HepG2 (cell line): Measurements from ENCODE around the gene ENTPD2. TPM values are rescaled to one million over a fixed set of nuclear protein-coding genes. Genes with fewer than 3 reads are reported as not detected.

Experiments
- ATF6 ChIP-seq: sonication (generic); formaldehyde crosslinking; conservative IDR thresholded peaks from 2 replicates; pipeline ENCODE4 v1.4.0; 2020; ENCODE audit warnings: missing genetic modification reagents
- BORCS8-MEF2B ChIP-seq: sonication (generic); formaldehyde crosslinking; IDR thresholded peaks from 2 replicates; pipeline ENCODE4 v1.8.0; 2022; ENCODE audit warnings: mild to moderate bottlenecking, missing genetic modification reagents
- ETV6 ChIP-seq: sonication (generic); formaldehyde crosslinking; conservative IDR thresholded peaks from 2 replicates; pipeline ENCODE4 v1.4.0; 2020; ENCODE audit warnings: missing genetic modification reagents
- KAT7 ChIP-seq: IDR thresholded peaks from 2 replicates; pipeline ENCODE4 v1.6.1; 2018; ENCODE audit warnings: borderline replicate concordance, missing compliant biosample characterization
- SNAI1 ChIP-seq: sonication (generic); formaldehyde crosslinking; IDR thresholded peaks from 2 replicates; pipeline ENCODE4 v1.5.0; 2020; ENCODE audit warnings: mild to moderate bottlenecking, missing genetic modification reagents, borderline replicate concordance
- ZBTB39 ChIP-seq: sonication (generic); formaldehyde crosslinking; IDR thresholded peaks from 2 replicates; pipeline ENCODE4 v1.5.0; 2020; ENCODE audit warnings: missing genetic modification reagents
- ZNF432 ChIP-seq: sonication (generic); formaldehyde crosslinking; IDR thresholded peaks from 2 replicates; pipeline ENCODE4 v1.5.0; 2020; ENCODE audit warnings: missing genetic modification reagents, mild to moderate bottlenecking, borderline replicate concordance
- ZNF883 ChIP-seq: sonication (generic); formaldehyde crosslinking; IDR thresholded peaks from 2 replicates; pipeline ENCODE4 v1.5.1; 2020; ENCODE audit warnings: mild to moderate bottlenecking, missing genetic modification reagents; ENCODE audit errors: not compliant biosample characterization
- polyA plus RNA-seq, 8 experiments: library from polyadenylated mRNA; depleted of rRNA in 3 of 8; stranded (reverse) in 7 of 8; unstranded in 1 of 8; fragments of >200 nt; fragmentation: Illumina TruSeq in 4 of 8; extraction: Trizol in 4 of 8; gene quantifications; 2 replicates each; pipeline versions ENCODE4 v1.2.1 to v1.2.3, GENCODE V29; 2011 to 2016; ENCODE audit warnings: low read depth in 4 of 8, missing spikeins in 1 of 8, mixed read lengths in 1 of 8; ENCODE audit not compliant: insufficient read depth in 1 of 8
- total RNA-seq, 5 experiments: library from RNA; depleted of rRNA; stranded (reverse); fragments of >200 nt; fragmentation: Illumina TruSeq; extraction: Trizol; gene quantifications; 2 replicates each; pipeline ENCODE4 v1.2.3, GENCODE V29; 2016; ENCODE audit warnings: low read depth in 1 of 5
- TF ChIP-seq, protein P1 (sequence below): sonication (generic); formaldehyde crosslinking; IDR thresholded peaks from 2 replicates; pipeline ENCODE4 v1.5.0; 2020; ENCODE audit warnings: mild to moderate bottlenecking, missing genetic modification reagents, borderline replicate concordance
- TF ChIP-seq, protein P2 (sequence below): sonication (generic); formaldehyde crosslinking; IDR thresholded peaks from 2 replicates; pipeline ENCODE4 v1.9.0; 2021; ENCODE audit warnings: missing genetic modification reagents, mild to moderate bottlenecking, borderline replicate concordance
- TF ChIP-seq, protein P3 (sequence below): sonication (generic); formaldehyde crosslinking; IDR thresholded peaks from 2 replicates; pipeline ENCODE4 v1.4.0; 2020; ENCODE audit warnings: missing genetic modification reagents

Gene ENTPD2
- total and polyA plus RNA-seq, 2 of the 13 experiments (the other 11 are each of a cell fraction or from before 2014, with no cell fraction given): 0.95 to 3.2 TPM

- TF ChIP-seq, protein P1, sequence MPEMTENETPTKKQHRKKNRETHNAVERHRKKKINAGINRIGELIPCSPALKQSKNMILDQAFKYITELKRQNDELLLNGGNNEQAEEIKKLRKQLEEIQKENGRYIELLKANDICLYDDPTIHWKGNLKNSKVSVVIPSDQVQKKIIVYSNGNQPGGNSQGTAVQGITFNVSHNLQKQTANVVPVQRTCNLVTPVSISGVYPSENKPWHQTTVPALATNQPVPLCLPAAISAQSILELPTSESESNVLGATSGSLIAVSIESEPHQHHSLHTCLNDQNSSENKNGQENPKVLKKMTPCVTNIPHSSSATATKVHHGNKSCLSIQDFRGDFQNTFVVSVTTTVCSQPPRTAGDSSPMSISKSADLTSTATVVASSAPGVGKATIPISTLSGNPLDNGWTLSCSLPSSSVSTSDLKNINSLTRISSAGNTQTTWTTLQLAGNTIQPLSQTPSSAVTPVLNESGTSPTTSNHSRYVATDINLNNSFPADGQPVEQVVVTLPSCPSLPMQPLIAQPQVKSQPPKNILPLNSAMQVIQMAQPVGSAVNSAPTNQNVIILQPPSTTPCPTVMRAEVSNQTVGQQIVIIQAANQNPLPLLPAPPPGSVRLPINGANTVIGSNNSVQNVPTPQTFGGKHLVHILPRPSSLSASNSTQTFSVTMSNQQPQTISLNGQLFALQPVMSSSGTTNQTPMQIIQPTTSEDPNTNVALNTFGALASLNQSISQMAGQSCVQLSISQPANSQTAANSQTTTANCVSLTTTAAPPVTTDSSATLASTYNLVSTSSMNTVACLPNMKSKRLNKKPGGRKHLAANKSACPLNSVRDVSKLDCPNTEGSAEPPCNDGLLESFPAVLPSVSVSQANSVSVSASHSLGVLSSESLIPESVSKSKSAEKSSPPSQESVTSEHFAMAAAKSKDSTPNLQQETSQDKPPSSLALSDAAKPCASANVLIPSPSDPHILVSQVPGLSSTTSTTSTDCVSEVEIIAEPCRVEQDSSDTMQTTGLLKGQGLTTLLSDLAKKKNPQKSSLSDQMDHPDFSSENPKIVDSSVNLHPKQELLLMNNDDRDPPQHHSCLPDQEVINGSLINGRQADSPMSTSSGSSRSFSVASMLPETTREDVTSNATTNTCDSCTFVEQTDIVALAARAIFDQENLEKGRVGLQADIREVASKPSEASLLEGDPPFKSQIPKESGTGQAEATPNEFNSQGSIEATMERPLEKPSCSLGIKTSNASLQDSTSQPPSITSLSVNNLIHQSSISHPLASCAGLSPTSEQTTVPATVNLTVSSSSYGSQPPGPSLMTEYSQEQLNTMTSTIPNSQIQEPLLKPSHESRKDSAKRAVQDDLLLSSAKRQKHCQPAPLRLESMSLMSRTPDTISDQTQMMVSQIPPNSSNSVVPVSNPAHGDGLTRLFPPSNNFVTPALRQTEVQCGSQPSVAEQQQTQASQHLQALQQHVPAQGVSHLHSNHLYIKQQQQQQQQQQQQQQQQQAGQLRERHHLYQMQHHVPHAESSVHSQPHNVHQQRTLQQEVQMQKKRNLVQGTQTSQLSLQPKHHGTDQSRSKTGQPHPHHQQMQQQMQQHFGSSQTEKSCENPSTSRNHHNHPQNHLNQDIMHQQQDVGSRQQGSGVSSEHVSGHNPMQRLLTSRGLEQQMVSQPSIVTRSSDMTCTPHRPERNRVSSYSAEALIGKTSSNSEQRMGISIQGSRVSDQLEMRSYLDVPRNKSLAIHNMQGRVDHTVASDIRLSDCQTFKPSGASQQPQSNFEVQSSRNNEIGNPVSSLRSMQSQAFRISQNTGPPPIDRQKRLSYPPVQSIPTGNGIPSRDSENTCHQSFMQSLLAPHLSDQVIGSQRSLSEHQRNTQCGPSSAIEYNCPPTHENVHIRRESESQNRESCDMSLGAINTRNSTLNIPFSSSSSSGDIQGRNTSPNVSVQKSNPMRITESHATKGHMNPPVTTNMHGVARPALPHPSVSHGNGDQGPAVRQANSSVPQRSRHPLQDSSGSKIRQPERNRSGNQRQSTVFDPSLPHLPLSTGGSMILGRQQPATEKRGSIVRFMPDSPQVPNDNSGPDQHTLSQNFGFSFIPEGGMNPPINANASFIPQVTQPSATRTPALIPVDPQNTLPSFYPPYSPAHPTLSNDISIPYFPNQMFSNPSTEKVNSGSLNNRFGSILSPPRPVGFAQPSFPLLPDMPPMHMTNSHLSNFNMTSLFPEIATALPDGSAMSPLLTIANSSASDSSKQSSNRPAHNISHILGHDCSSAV (CRISPR knock-in tag): no peak
- TF ChIP-seq KAT7 (CRISPR knock-in tag) (no peak), BORCS8-MEF2B (CRISPR knock-in tag) (peak; percentile 73; the same call in 1 of the 2 replicates), SNAI1 (peak; percentile 31; the same call in 1 of the 2 replicates), ZBTB39 (CRISPR knock-in tag) (no peak; the same call in 1 of the 2 replicates), ETV6 (CRISPR knock-in tag) (no peak), ATF6 (CRISPR knock-in tag) (no peak), ZNF883 (CRISPR knock-in tag) (no peak), ZNF432 (CRISPR knock-in tag) (no peak)
- TF ChIP-seq, protein P2, sequence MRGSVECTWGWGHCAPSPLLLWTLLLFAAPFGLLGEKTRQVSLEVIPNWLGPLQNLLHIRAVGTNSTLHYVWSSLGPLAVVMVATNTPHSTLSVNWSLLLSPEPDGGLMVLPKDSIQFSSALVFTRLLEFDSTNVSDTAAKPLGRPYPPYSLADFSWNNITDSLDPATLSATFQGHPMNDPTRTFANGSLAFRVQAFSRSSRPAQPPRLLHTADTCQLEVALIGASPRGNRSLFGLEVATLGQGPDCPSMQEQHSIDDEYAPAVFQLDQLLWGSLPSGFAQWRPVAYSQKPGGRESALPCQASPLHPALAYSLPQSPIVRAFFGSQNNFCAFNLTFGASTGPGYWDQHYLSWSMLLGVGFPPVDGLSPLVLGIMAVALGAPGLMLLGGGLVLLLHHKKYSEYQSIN (CRISPR knock-in tag): no peak
- TF ChIP-seq, protein P3, sequence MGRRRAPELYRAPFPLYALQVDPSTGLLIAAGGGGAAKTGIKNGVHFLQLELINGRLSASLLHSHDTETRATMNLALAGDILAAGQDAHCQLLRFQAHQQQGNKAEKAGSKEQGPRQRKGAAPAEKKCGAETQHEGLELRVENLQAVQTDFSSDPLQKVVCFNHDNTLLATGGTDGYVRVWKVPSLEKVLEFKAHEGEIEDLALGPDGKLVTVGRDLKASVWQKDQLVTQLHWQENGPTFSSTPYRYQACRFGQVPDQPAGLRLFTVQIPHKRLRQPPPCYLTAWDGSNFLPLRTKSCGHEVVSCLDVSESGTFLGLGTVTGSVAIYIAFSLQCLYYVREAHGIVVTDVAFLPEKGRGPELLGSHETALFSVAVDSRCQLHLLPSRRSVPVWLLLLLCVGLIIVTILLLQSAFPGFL (CRISPR knock-in tag): no peak
Measured at GRCh38 chr9:137055385-137056364, 1.8 kb upstream of the ENTPD2 start (continued).
